ENCODE data around the gene ST6GAL1. TPM values are rescaled to one million over a fixed set of nuclear protein-coding genes. Genes with fewer than 3 reads are reported as not detected.

The ST6GAL1 gene
- polyA plus RNA-seq, 1 of the 3 experiments (the other 2 are of a cell fraction) = 3.9 TPM

DNA sequence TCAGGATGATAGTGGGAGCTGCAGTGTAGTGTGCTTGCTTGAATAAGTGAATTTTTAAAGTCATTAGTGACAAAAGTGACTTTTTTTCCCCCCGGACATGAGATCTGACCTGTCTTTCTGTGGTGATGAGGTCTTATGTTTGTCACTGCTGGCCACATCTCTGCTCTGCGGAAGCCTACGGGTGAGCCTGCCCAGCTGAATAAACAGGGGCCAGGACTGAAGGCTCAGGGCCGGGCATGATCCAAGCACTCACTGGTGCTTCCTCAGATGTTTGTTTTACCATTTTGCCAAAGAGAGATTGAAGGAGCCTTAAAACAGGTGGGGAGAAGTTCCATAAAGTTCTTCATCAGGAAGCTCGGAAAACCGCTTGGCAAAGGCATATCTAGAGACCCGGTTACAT is 174.0 kb downstream of the ST6GAL1 start:
- Histone ChIP-seq H3K4me2 (no peak overlapping the region), H3K36me3 (replicated peaks in 1 of 2; ENCODE audit: control insufficient read depth in 1 of 2, insufficient read depth in 2 of 2, low read length in 1 of 2) (no peaks in the 10 kb centered on the region), H3K27ac (ENCODE audit: low read depth in 2 of 2, low read length in 1 of 2) (no peak overlapping the region), H3F3A (replicated peaks; ENCODE audit: insufficient read depth) (peaks cover 13% of the 10 kb centered on the region), H3K4me1 (ENCODE audit: control insufficient read depth in 1 of 2, insufficient read depth in 2 of 2, low read depth in 1 of 2, low read length in 1 of 2) (peaks cover 9 to 10% of the 10 kb centered on the region in 2 experiments), H3K27me3 (ENCODE audit: insufficient read depth) (no peaks in the 10 kb centered on the region), H3K9me2 (no peaks in the 10 kb centered on the region), H3K9ac (no peak overlapping the region), H3K4me3 (ENCODE audit: low read depth in 2 of 2, low read length in 1 of 2) (no peak overlapping the region), H3K9me3 (no peaks in the 10 kb centered on the region), H2AFZ (ENCODE audit: low read depth) (no peak overlapping the region), H3K79me2 (ENCODE audit: insufficient read depth) (no peaks in the 10 kb centered on the region), H4K20me1 (ENCODE audit: insufficient read depth) (no peaks in the 10 kb centered on the region)
- no peak for DNase-seq
- TF ChIP-seq CHD2 (IDR thresholded peaks at IDR 0.05; ENCODE audit: low read length, partially characterized antibody) (no peak), RXRA (IDR thresholded peaks at IDR 0.05; ENCODE audit: borderline replicate concordance, low read depth) (no peak), SMC3 (IDR thresholded peaks at IDR 0.05; ENCODE audit: low read depth, low read length) (no peak), GATA2 (CRISPR knock-in tag; IDR thresholded peaks at IDR 0.05) (no peak), FOSL2 (IDR thresholded peaks at IDR 0.05; ENCODE audit: borderline replicate concordance, low read depth) (no peak), TCF12 (IDR thresholded peaks at IDR 0.05) (no peak), TAF1 (IDR thresholded peaks at IDR 0.05; ENCODE audit: borderline replicate concordance, low read depth, low read length) (no peak), YY1 (IDR thresholded peaks at IDR 0.05; ENCODE audit: low read depth) (no peak), MXI1 (IDR thresholded peaks at IDR 0.05; ENCODE audit: low read depth, low read length) (no peak), SIN3A (IDR thresholded peaks at IDR 0.05; ENCODE audit: borderline replicate concordance, low read depth, low read length) (no peak), TEAD4 (IDR thresholded peaks at IDR 0.05; ENCODE audit: borderline replicate concordance, insufficient read depth) (no peak), EZH2phosphoT487 (IDR thresholded peaks at IDR 0.05; ENCODE audit: borderline replicate concordance, low read depth) (no peak), JUND (IDR thresholded peaks at IDR 0.05) (no peak), RCOR1 (IDR thresholded peaks at IDR 0.05; ENCODE audit: low read length) (no peak), RFX5 (IDR thresholded peaks at IDR 0.05; ENCODE audit: low read length) (no peak)
- TF ChIP-seq, protein P1, sequence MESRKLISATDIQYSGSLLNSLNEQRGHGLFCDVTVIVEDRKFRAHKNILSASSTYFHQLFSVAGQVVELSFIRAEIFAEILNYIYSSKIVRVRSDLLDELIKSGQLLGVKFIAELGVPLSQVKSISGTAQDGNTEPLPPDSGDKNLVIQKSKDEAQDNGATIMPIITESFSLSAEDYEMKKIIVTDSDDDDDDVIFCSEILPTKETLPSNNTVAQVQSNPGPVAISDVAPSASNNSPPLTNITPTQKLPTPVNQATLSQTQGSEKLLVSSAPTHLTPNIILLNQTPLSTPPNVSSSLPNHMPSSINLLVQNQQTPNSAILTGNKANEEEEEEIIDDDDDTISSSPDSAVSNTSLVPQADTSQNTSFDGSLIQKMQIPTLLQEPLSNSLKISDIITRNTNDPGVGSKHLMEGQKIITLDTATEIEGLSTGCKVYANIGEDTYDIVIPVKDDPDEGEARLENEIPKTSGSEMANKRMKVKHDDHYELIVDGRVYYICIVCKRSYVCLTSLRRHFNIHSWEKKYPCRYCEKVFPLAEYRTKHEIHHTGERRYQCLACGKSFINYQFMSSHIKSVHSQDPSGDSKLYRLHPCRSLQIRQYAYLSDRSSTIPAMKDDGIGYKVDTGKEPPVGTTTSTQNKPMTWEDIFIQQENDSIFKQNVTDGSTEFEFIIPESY (IDR thresholded peaks at IDR 0.05; ENCODE audit: borderline replicate concordance, low read depth) = no peak
- TF ChIP-seq, protein P2, sequence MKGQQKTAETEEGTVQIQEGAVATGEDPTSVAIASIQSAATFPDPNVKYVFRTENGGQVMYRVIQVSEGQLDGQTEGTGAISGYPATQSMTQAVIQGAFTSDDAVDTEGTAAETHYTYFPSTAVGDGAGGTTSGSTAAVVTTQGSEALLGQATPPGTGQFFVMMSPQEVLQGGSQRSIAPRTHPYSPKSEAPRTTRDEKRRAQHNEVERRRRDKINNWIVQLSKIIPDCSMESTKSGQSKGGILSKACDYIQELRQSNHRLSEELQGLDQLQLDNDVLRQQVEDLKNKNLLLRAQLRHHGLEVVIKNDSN (IDR thresholded peaks at IDR 0.05; ENCODE audit: borderline replicate concordance, low read depth) = no peak
- POLR2A ChIA-PET = no interaction called here
- WGBS (ENCODE audit: low lambda C conversion rate) = 91% methylated on average over 7 of the region's 7 CpGs
- CTCF ChIA-PET = interaction anchor here (4.3 to 5.7 kb wide), 2 partner anchors 9 to 35 kb away, joined by 14 to 37 read pairs; partner anchors contain the start of gene RPL39L

DNA sequence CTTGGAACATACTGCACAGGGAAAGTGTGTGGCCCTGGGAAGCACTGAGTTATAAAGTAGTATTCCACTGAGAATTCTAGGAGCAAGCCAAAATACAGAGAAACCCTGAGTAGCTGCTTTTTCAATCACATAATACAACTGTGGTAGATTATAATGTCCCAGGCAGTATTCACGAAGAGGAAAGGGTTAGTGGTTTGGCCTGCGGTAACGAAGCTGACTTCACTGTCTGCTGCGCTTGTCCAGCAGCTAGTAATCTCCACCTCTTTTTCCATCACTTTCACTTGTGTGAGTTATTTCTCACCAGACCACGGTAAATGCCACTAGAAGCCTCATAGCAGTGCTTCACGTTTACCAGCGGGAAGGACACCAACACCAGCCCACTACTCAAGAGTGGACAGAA is 174.6 kb downstream of the ST6GAL1 start:
- Histone ChIP-seq H3K36me3 (replicated peaks in 1 of 2; ENCODE audit: control insufficient read depth in 1 of 2, insufficient read depth in 2 of 2, low read length in 1 of 2) (no peaks in the 10 kb centered on the region), H4K20me1 (ENCODE audit: insufficient read depth) (no peaks in the 10 kb centered on the region), H2AFZ (ENCODE audit: low read depth) (no peak overlapping the region), H3F3A (replicated peaks; ENCODE audit: insufficient read depth) (peaks cover 13% of the 10 kb centered on the region), H3K9me2 (no peaks in the 10 kb centered on the region), H3K27ac (ENCODE audit: low read depth in 2 of 2, low read length in 1 of 2) (no peak overlapping the region), H3K4me2 (no peak overlapping the region), H3K4me1 (ENCODE audit: control insufficient read depth in 1 of 2, insufficient read depth in 2 of 2, low read depth in 1 of 2, low read length in 1 of 2) (peaks cover 9 to 10% of the 10 kb centered on the region in 2 experiments), H3K9me3 (no peaks in the 10 kb centered on the region), H3K4me3 (ENCODE audit: low read depth in 2 of 2, low read length in 1 of 2) (no peak overlapping the region), H3K27me3 (ENCODE audit: insufficient read depth) (no peaks in the 10 kb centered on the region), H3K79me2 (ENCODE audit: insufficient read depth) (no peaks in the 10 kb centered on the region), H3K9ac (no peak overlapping the region)
- WGBS (ENCODE audit: low lambda C conversion rate) = 91% methylated on average over 7 of the region's 7 CpGs
- POLR2A ChIA-PET = no interaction called here
- CTCF ChIA-PET = interaction anchor here (5.7 kb wide), 1 partner anchor 8 kb away, joined by 37 read pairs; no protein-coding TSS in a partner anchor
- no peak for DNase-seq
- TF ChIP-seq, protein P3, sequence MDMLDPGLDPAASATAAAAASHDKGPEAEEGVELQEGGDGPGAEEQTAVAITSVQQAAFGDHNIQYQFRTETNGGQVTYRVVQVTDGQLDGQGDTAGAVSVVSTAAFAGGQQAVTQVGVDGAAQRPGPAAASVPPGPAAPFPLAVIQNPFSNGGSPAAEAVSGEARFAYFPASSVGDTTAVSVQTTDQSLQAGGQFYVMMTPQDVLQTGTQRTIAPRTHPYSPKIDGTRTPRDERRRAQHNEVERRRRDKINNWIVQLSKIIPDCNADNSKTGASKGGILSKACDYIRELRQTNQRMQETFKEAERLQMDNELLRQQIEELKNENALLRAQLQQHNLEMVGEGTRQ (IDR thresholded peaks at IDR 0.05; ENCODE audit: borderline replicate concordance, low read depth, low read length) = no peak
- TF ChIP-seq, protein P4, sequence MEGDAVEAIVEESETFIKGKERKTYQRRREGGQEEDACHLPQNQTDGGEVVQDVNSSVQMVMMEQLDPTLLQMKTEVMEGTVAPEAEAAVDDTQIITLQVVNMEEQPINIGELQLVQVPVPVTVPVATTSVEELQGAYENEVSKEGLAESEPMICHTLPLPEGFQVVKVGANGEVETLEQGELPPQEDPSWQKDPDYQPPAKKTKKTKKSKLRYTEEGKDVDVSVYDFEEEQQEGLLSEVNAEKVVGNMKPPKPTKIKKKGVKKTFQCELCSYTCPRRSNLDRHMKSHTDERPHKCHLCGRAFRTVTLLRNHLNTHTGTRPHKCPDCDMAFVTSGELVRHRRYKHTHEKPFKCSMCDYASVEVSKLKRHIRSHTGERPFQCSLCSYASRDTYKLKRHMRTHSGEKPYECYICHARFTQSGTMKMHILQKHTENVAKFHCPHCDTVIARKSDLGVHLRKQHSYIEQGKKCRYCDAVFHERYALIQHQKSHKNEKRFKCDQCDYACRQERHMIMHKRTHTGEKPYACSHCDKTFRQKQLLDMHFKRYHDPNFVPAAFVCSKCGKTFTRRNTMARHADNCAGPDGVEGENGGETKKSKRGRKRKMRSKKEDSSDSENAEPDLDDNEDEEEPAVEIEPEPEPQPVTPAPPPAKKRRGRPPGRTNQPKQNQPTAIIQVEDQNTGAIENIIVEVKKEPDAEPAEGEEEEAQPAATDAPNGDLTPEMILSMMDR (IDR thresholded peaks at IDR 0.05) = no peak
- TF ChIP-seq POLR2AphosphoS5 (IDR thresholded peaks at IDR 0.05; ENCODE audit: low read depth, low read length) = no peak
- no peak for TF ChIP-seq JUND (IDR thresholded peaks at IDR 0.05)
- TF ChIP-seq FOXJ3 (CRISPR knock-in tag; IDR thresholded peaks at IDR 0.05) = no peak
- TF ChIP-seq TCF12 (IDR thresholded peaks at IDR 0.05) = no peak
- TF ChIP-seq, protein P1 (IDR thresholded peaks at IDR 0.05; ENCODE audit: borderline replicate concordance, low read depth) = no peak
- TF ChIP-seq EZH2phosphoT487 (IDR thresholded peaks at IDR 0.05; ENCODE audit: borderline replicate concordance, low read depth) = no peak
- no peak for TF ChIP-seq RFX5 (IDR thresholded peaks at IDR 0.05; ENCODE audit: low read length)

Data from SK-N-SH (cell line).